Fibroblast of the aortic adventitia (primary cell): Measurements from ENCODE around the gene DEFB112. TPM values are rescaled to one million over a fixed set of nuclear protein-coding genes. Genes with fewer than 3 reads are reported as not detected.

Experiments
- DNase-seq: peaks from one replicate; pipeline ENCODE4 v3.0.0-alpha.2; 2010; ENCODE audit warnings: low read depth
- H3K4me3 ChIP-seq: 2 replicates; pipeline ENCODE4 v1.5.1; 2011; ENCODE audit warnings: low read depth, mild to moderate bottlenecking, control low read depth, low read length, moderate library complexity
- total RNA-seq: library from RNA; depleted of rRNA; stranded (reverse); fragments of >200 nt; gene quantifications from 2 replicates; pipeline ENCODE4 v1.2.3, GENCODE V29; 2012; ENCODE audit warnings: low replicate concordance
- TF ChIP-seq, protein P1 (sequence below): IDR thresholded peaks from 2 replicates; pipeline ENCODE4 v1.5.1; 2011; ENCODE audit warnings: mild to moderate bottlenecking, low read length, control low read depth, inconsistent platforms; ENCODE audit not compliant: insufficient read depth

Gene DEFB112, protein sequence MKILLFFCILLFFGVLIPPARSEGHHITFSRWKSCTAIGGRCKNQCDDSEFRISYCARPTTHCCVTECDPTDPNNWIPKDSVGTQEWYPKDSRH
- not detected in 2 replicates for total RNA-seq

DNA sequence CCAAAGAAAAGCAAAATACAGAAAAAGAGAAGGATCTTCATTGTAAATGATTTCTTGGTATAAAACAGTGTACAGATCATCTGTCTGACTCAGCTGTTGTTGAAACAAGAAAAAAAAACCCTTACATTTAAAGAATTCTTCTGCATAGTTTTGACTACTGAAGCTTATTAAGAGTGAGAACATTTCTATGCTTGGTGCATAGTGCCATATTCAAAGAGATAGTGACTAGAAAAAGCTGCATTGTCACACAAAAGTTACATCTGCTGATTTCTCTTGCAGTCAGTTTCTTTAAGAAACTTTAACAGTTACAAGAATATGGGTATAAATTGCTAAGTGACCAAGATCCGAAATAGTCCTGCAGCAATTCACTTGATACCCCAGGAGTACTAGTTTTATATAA lies at the start of gene DEFB112:
DEFB112 (minus strand) TSS at position 101 of the 400 bp plus-strand sequence; CDS start at position 41, 60 bp downstream.
- no peak within 1 kb of the TSS for H3K4me3 ChIP-seq
- no peak for DNase-seq
- TF ChIP-seq, protein P1, sequence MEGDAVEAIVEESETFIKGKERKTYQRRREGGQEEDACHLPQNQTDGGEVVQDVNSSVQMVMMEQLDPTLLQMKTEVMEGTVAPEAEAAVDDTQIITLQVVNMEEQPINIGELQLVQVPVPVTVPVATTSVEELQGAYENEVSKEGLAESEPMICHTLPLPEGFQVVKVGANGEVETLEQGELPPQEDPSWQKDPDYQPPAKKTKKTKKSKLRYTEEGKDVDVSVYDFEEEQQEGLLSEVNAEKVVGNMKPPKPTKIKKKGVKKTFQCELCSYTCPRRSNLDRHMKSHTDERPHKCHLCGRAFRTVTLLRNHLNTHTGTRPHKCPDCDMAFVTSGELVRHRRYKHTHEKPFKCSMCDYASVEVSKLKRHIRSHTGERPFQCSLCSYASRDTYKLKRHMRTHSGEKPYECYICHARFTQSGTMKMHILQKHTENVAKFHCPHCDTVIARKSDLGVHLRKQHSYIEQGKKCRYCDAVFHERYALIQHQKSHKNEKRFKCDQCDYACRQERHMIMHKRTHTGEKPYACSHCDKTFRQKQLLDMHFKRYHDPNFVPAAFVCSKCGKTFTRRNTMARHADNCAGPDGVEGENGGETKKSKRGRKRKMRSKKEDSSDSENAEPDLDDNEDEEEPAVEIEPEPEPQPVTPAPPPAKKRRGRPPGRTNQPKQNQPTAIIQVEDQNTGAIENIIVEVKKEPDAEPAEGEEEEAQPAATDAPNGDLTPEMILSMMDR, result no peak

DNA sequence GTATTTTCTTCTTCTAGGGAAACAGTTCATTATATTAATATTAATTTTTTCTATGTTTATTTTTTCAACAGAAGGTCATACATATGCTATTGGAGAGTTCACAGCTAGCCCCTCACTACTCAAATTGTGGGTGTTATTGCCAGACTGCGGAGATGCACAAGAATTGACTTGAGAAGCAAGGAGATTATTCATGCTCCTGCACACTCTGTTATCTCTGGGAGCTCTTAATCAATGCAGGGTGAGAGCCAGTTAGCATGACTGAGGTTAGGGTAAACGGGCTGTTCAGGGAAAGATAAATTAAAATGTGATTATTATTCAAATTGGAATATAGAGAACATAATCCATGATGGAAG lies 48.9 kb upstream of the DEFB112 start:
- no peak overlapping the region for H3K4me3 ChIP-seq
- TF ChIP-seq, protein P1, result no peak
- no peak for DNase-seq

DNA sequence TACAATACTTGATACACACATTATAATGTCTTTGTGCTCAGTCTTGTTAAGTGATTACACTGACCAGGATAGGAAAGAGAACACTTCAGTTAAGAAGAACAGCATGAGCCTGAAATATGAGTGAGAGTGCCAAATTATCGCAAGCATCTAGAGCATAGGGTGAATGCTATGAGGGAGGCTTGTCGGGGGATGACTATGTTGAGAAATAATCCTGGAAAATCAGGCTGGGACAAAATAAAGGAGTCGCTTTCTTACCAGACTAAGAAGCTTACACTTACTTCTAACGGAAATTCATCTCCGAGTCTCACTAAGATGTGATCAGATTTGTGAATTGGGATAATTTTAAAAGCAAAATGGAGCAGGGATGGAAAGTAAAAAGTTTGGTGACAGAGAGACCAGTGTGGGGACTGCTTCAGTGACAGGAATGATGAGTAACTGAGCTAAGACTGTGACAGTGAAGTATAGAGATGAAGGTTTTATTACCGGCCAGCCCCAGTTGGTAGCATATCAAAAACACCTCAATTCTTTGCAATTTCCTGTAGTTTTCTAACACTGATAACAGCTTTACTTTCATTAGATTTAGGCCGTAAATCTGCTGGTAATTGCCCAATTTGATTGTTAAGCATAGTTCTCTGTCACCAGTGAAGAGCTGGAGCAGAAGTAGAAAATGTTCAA lies 48.4 kb upstream of the DEFB112 start:
- no peak overlapping the region for H3K4me3 ChIP-seq
- DNase-seq, result no peak
- TF ChIP-seq, protein P1, result no peak

DNA sequence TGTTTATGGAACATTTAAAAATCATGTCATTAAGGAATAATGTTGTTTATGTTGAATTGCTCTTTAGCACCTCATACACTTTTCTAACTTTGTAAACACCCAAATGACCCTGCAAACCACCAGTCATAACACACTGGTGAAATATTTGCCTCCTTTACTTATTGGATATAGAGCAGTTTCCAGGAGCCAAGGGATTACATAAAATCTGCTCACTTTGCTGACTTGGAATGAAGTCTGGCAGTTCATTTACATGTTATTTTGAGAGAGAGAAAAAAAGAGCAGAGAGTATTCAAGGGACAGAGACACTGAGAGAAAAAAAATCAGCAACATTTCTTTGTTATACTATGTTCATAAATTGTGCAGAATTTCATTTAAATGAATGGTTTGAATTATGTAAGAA lies 46.6 kb upstream of the DEFB112 start:
- DNase-seq, result no peak
- TF ChIP-seq, protein P1, result no peak
- H3K4me3 ChIP-seq, result no peak overlapping the region

DNA sequence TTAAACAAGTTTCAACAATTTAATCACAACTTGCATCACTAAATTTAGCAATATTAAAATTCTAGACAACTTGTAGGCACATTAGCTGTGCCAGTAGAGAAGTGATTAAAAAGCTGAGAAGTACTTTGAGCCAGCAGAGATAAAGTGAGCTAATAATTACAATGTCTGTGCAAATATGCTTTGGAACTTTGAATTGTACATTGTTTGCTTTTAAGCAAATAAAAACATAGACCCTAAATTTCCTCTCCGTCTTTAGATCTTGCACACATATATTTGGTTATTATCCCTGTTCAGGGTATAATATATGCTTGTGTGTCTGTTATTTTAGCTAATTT lies 44.2 kb upstream of the DEFB112 start:
- no peak overlapping the region for H3K4me3 ChIP-seq
- no peak for DNase-seq
- TF ChIP-seq, protein P1, result no peak

DNA sequence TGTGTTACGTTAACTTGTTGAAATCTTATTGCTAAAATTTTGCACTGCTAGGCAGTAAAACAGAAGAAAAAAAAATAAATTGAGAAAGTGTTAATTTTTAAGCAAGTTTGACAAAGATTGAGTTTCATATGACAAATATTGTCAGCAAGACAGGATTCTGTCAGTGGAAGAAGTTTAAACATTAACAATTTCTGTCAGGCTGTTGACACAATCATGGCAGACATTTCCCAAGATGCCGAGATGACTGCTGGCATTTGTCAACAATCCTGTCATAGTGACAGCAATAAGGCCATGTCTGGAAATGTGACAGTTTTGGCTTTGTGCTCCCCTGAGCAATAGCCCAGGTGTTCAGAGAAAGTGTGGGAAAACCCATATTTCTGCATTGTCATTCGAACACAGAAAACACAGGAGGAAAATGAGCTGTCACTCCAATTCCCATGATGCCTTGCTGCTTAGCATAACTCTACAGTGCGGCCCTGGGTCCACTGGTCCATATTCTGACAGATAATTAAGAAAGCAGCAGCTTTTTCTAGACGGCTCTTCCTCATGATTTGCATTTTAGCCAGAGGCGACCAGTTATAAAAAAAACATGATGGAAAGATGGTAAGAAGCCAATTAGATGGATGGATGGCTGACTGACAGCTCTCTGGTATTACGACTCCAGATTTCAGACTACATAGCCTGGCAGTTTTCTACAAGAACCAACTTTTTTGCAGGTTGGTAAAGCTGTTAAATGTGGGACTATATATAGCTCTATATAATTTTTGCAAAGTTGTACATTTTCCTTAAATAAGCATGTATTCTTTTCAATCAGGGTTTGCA lies 43.6 kb upstream of the DEFB112 start:
- DNase-seq, result no peak
- no peak overlapping the region for H3K4me3 ChIP-seq
- TF ChIP-seq, protein P1, result no peak
